Stimulated activated naive CD8-positive, alpha-beta T cell treated with anti-CD3 and anti-CD28 coated beads, Interleukin-15, Interleukin-2, amounts not matched to agents 100 U/mL and 50 U/mL, for 24 hours (primary cell): Measurements from ENCODE around the gene DLGAP4.

Source experiments
- ATAC-seq: fragments of 150-1000 bp; cut with Tn5 transposase; one replicate; pipeline ENCODE4 v1.10.0; 2021
- DNase-seq: peaks from one replicate; pipeline ENCODE4 v3.0.0; 2021

The DLGAP4 gene

DNA sequence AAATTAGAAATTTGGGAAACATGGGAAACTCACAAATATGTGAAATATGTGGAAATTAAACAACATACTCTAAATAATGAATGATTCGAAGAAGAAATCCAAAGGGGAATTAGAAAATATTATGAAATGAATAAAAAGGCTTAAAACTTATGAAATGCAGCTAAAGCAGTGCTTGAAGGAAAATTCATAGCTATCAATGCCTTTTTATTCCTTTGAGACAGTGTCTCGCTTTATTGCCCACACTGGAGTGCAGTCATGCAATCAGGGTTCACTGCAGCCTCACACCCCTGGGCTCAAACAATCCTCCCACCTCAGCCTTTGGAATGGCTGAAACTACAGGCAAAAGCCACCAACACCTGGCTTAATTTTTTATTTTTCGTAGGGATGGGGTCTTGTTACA, 259.4 kb downstream of the DLGAP4 start:
- ATAC-seq (no peak), DNase-seq (no peak)

- ATAC-seq: no peak
These were observed 263.8 kb downstream of the DLGAP4 start for GRCh38 chr20:36569847-36570429.

GRCh38 chr20:36571564-36572504, 265.7 kb downstream of the DLGAP4 start:
- no peak for ATAC-seq
- DNase-seq: peak; percentile 31

More at GRCh38 chr20:36569847-36570429, 263.8 kb downstream of the DLGAP4 start:
- DNase-seq: no peak

DNA sequence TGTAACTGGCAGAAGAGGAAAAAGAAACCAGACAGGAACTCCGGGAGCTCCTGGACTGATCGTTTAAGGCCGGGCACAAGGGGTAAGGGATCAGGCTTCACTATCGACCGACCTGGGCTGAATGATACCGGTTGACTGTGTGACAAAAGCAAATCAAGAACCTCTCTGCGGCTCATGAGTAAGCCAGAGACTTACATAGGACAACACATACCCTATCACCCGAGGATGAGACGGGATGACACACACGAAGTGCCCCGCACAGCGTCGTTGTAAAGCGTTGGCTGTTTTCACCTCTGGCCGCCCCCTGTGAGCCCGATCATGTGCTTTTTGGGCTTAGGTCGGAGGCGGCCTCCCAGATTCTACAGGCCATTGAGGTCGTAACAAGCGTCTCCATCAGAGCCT, 266.6 kb downstream of the DLGAP4 start:
- DNase-seq (peak; percentile 71), ATAC-seq (peak; percentile 80)

DNA sequence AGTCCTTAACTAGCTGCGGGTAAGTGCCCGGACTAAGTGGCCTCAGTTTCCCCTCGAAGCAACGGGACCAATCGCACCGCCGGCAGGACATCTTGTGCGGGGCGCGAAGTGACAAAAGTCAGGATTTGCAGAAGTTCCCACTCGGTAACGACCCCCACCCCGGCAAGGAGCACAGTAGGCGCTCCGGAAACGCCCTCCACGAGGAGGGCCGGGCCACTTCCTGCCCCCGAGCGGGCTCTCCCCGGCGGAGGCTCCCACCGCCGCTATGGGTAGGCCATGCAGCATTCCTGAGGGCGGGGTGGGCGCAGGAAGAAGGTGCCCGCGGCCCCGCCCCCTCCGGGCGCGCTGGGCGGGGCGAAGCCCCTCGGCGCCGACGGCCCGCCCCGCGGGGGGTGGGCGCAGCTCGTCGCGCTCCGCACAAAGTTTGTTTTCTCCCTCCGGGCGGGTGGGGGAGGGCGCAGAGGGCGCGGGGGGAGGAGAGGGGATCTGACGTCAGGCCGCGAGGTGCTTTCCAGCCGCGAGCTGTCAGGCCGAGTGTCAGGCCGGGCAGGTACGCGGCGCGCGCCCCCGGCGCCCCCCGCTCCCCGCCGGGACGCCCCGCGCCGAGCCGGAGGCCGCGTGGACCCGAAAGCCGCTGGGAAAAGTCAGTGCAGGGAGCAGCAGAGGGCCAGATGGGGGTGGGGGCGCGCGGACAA, 267.1 kb downstream of the DLGAP4 start, which contains the start of gene TGIF2:
TGIF2 (plus strand) TSS at position 495 of the 695 bp plus-strand sequence. CDS start 5,178 bp downstream, outside the sequence.
- DNase-seq (peak; percentile 93), ATAC-seq (peak; percentile 86)

- DNase-seq (peak; percentile 49), ATAC-seq (no peak)
These were observed 267.7 kb downstream of the DLGAP4 start for GRCh38 chr20:36573798-36574365.

DNA sequence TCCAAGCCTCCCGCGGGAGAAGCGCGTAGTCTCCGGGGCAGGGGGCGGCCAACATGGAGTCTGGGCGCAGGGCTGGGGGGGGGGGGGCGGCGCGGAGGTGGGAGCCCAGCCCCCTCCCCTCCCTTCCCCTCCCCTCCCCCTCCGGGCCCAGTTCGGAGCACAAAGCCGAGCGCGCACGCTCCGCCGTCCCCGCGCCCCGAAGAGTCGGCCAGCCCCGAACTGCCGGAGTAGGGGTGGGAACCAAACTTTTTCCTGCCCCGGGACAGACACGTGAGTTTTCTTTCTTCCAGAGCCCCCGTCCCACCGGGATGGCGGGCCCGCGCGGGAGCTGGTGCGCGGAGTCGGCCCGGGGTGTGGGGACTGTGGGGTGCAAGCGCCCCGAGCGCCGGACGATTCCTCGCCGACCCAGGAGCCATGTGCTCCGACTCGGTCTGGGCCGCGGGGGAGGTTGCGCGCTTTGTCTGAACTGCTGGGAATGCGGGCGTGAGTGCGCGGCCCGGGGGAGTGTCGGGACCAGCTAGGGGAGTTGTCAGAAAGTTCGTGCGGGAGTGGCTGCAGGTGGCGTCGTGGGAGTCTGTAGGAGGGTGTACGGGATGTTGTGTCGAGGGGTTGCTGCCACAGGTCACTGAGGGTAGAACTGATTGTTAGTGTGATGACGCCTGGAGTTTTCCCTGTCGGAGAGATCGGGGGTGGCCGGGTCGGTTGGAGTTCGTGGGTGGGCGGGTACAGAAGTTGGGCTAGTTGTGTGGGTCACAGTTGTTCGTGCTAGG, 268.4 kb downstream of the DLGAP4 start:
- ATAC-seq (no peak), DNase-seq (peak; percentile 65)

DNA sequence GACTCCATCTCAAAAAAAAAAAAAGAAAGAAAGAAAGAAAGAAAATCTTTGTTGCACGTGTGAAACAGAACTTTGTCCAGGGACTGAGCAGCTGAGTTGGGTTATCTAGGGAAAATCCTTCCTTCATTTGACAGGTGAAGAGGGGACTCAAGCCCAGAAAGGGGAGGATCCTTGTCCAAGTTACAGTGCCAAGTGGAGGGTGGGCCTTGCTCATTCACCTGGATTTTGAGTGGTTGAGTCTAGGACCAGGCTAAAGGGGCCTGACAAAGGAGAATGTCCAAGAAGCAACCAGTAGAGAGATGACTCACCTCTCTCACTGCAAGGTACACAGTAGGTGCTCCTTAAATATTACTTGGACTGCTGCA, 269.9 kb downstream of the DLGAP4 start:
- ATAC-seq: no peak
- DNase-seq: no peak
